Measurements from ENCODE around the gene DIAPH2.

Gene DIAPH2

GRCh38 chrX:97461763-97462162 lies 777.1 kb downstream of the DIAPH2 start:
- Histone ChIP-seq H3K9me3 (replicated peaks; ENCODE audit: insufficient read depth, low read length) (no peaks in the 10 kb centered on the region), H3K4me1 (ENCODE audit: low read length) (no peaks in the 10 kb centered on the region), H3K79me2 (ENCODE audit: low read length) (no peaks in the 10 kb centered on the region), H3K36me3 (replicated peaks; ENCODE audit: insufficient read depth, low read length) (no peaks in the 10 kb centered on the region), H3K9me2 (replicated peaks; ENCODE audit: insufficient read depth, low read length) (no peaks in the 10 kb centered on the region), H3F3A (ENCODE audit: insufficient read depth, low read length) (no peaks in the 10 kb centered on the region), H2AFZ (ENCODE audit: low read length) (no peak overlapping the region), H4K20me1 (ENCODE audit: insufficient read depth, low read length) (no peaks in the 10 kb centered on the region), H3K27me3 (replicated peaks; ENCODE audit: insufficient read depth, low read length) (no peaks in the 10 kb centered on the region), H3K27ac (ENCODE audit: low read length) (no peak overlapping the region), H3K4me2 (ENCODE audit: low read depth, low read length) (no peak overlapping the region), H3K4me3 (ENCODE audit: low read length) (no peak overlapping the region), H3K9ac (ENCODE audit: low read length) (no peak overlapping the region)
- DNase-seq: no peak
- TF ChIP-seq EZH2phosphoT487 (IDR thresholded peaks at IDR 0.05; ENCODE audit: low read length): no peak
- TF ChIP-seq CTCF (IDR thresholded peaks at IDR 0.05; ENCODE audit: low read length): no peak
- no peak for TF ChIP-seq EZH2 (optimal IDR thresholded peaks at IDR 0.05; ENCODE audit: low read depth, low read length)

- H3K9me3 ChIP-seq (replicated peaks; ENCODE audit: insufficient read depth, low read length): no peaks in the 10 kb centered on the region
- DNase-seq: no peak
- H3K9ac ChIP-seq (ENCODE audit: low read length): no peak overlapping the region
Measured at GRCh38 chrX:97471071-97471470, 786.4 kb downstream of the DIAPH2 start.

GRCh38 chrX:97474933-97475332 lies 790.3 kb downstream of the DIAPH2 start:
- Histone ChIP-seq H3K4me2 (ENCODE audit: low read depth, low read length) (no peak overlapping the region), H3K4me1 (ENCODE audit: low read length) (no peaks in the 10 kb centered on the region), H3K4me3 (ENCODE audit: low read length) (no peak overlapping the region), H2AFZ (ENCODE audit: low read length) (no peak overlapping the region), H3K27ac (ENCODE audit: low read length) (no peak overlapping the region), H3K9me2 (replicated peaks; ENCODE audit: insufficient read depth, low read length) (no peaks in the 10 kb centered on the region), H3K9me3 (replicated peaks; ENCODE audit: insufficient read depth, low read length) (no peaks in the 10 kb centered on the region), H4K20me1 (ENCODE audit: insufficient read depth, low read length) (no peaks in the 10 kb centered on the region), H3K9ac (ENCODE audit: low read length) (no peak overlapping the region), H3K27me3 (replicated peaks; ENCODE audit: insufficient read depth, low read length) (no peaks in the 10 kb centered on the region), H3K36me3 (replicated peaks; ENCODE audit: insufficient read depth, low read length) (no peaks in the 10 kb centered on the region), H3K79me2 (ENCODE audit: low read length) (no peaks in the 10 kb centered on the region), H3F3A (ENCODE audit: insufficient read depth, low read length) (no peaks in the 10 kb centered on the region)
- no peak for TF ChIP-seq EZH2 (optimal IDR thresholded peaks at IDR 0.05; ENCODE audit: low read depth, low read length)
- no peak for TF ChIP-seq CTCF (IDR thresholded peaks at IDR 0.05; ENCODE audit: low read length)
- TF ChIP-seq EZH2phosphoT487 (IDR thresholded peaks at IDR 0.05; ENCODE audit: low read length): no peak
- no peak for DNase-seq

More at GRCh38 chrX:97471071-97471470, 786.4 kb downstream of the DIAPH2 start:
- Histone ChIP-seq H3K4me3 (ENCODE audit: low read length) (no peak overlapping the region), H3K79me2 (ENCODE audit: low read length) (no peaks in the 10 kb centered on the region), H3K9me2 (replicated peaks; ENCODE audit: insufficient read depth, low read length) (no peaks in the 10 kb centered on the region), H3K4me1 (ENCODE audit: low read length) (no peaks in the 10 kb centered on the region), H4K20me1 (ENCODE audit: insufficient read depth, low read length) (no peaks in the 10 kb centered on the region), H3K27me3 (replicated peaks; ENCODE audit: insufficient read depth, low read length) (no peaks in the 10 kb centered on the region), H2AFZ (ENCODE audit: low read length) (no peak overlapping the region), H3K27ac (ENCODE audit: low read length) (no peak overlapping the region), H3K36me3 (replicated peaks; ENCODE audit: insufficient read depth, low read length) (no peaks in the 10 kb centered on the region), H3F3A (ENCODE audit: insufficient read depth, low read length) (no peaks in the 10 kb centered on the region), H3K4me2 (ENCODE audit: low read depth, low read length) (no peak overlapping the region)
- no peak for TF ChIP-seq CTCF (IDR thresholded peaks at IDR 0.05; ENCODE audit: low read length)
- TF ChIP-seq EZH2phosphoT487 (IDR thresholded peaks at IDR 0.05; ENCODE audit: low read length): no peak
- no peak for TF ChIP-seq EZH2 (optimal IDR thresholded peaks at IDR 0.05; ENCODE audit: low read depth, low read length)
